ENCODE data around the gene ABCG8.

Gene ABCG8

DNA sequence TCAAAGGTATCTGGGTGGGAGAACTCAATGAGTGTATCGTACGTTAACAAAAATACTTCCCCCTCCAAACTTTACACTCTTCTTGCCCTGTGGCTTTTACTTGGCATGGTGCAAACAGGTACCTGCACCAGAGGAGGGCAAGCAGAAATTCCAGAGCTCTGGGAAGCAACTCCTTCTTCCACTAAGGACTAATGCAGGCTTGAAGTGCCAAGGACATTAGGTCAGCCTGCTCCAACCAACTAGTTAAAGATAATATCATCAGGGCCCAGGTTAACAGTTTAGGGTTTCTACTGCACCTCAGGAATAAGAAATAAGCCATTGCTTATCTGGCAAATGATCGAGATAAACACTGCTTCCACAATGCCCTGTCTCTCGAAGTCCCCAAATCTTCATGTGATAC is 86.7 kb downstream of the ABCG8 start:
- no peak for DNase-seq

DNA sequence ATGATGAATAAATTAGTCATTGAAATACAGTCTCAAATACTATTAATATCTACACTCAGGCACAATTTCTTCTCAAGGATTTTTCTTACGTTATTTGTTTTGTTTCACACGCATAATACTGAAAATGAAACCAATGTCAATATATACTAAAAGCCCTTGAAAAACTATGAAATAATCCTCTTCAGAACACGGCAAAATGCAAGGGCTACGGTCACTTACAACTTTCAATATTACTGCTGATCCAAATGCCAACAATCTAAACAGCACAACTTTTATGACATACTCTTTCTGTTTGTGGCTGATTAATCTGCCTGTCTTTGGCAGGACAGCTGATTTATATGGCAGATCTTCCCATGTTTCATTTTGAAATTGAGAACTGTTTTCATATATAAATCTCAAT is 88.7 kb downstream of the ABCG8 start:
- DNase-seq: no peak

DNA sequence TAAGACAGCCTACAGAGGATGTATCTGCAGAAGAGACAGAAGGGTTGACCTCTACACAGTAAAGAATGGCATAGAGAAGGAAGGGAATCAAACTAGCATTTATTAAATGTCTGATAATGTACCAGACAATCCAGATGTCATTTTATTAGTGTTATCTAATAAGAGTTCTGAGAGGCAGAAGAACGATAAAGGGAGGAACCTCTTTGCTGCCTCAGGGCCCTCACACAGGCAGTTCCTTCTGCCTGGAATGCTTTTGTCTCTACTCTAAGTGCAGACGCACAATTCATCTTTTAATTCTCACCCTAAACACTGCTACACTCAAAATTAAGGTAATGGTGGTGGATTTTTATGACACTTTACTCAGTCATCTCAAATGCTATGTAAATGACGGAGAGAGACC is 92.5 kb downstream of the ABCG8 start:
- no peak for DNase-seq
